HEK293 (cell line): ENCODE data around the gene PAQR9.

ENCODE experiments used
- CTCF ChIA-PET: fragments of 350-600 bp; formaldehyde crosslinking; extraction: SDS; loops from one replicate; lab custom pipeline; 2021; ENCODE audit warnings: antibody characterized with exemption; lab: Yijun Ruan, JAX
- POLR2A ChIA-PET: fragments of 300-600 bp; formaldehyde crosslinking; extraction: SDS; loops from one replicate; lab custom pipeline; 2020; ENCODE audit warnings: antibody characterized with exemption, inconsistent platforms; lab: Yijun Ruan, JAX
- H3K27ac ChIP-seq: fragments of 200-500 bp; sonication (Bioruptor generic); 2 replicates; pipeline ENCODE4 v1.5.1; 2014; ENCODE audit warnings: low read depth, low read length, control low read depth, inconsistent platforms; ENCODE audit errors: extremely low read depth
- H3K36me3 ChIP-seq, 2 experiments: fragments of 200-500 bp in 1 of 2; sonication (Bioruptor generic) in 1 of 2; 1 replicate in 1 of 2; 2 replicates in 1 of 2; pipeline ENCODE4 v1.5.1; 2014 to 2017; ENCODE audit warnings: inconsistent platforms in 2 of 2, low read length in 2 of 2; ENCODE audit not compliant: control insufficient read depth in 2 of 2, insufficient read depth in 1 of 2
- H3K4me1 ChIP-seq: fragments of 200-500 bp; sonication (Bioruptor generic); 2 replicates; pipeline ENCODE4 v1.5.1; 2014; ENCODE audit warnings: mild to moderate bottlenecking, low read length, inconsistent platforms; ENCODE audit not compliant: control insufficient read depth, insufficient read depth
- H3K4me3 ChIP-seq: 2 replicates; pipeline ENCODE4 v1.5.1; 2011; ENCODE audit warnings: low read depth, mild to moderate bottlenecking, control low read depth, low read length, moderate library complexity
- H3K9me3 ChIP-seq: fragments of 200-500 bp; sonication (Bioruptor generic); 2 replicates; pipeline ENCODE4 v1.5.1; 2014; ENCODE audit warnings: low read depth, low read length, inconsistent platforms; ENCODE audit not compliant: control insufficient read depth, insufficient read depth
- YY1 ChIP-seq: fragments of 450-650 bp; formaldehyde crosslinking; IDR thresholded peaks from 2 replicates; pipeline ENCODE4 v1.5.1; 2018; ENCODE audit warnings: missing biosample characterization, missing genetic modification characterization
- ZNF426 ChIP-seq: fragments of 450-650 bp; formaldehyde crosslinking; IDR thresholded peaks from 2 replicates; pipeline ENCODE4 v1.5.1; 2017; ENCODE audit warnings: missing biosample characterization, missing genetic modification characterization, mild to moderate bottlenecking, inconsistent platforms, moderate library complexity
- ZNF529 ChIP-seq: fragments of 450-650 bp; formaldehyde crosslinking; IDR thresholded peaks from 2 replicates; pipeline ENCODE4 v1.5.1; 2017; ENCODE audit warnings: missing genetic modification characterization, missing biosample characterization; ENCODE audit not compliant: insufficient replicate concordance
- ZNF830 ChIP-seq: fragments of 450-650 bp; IDR thresholded peaks from 2 replicates; pipeline ENCODE4 v1.5.0; 2018; ENCODE audit warnings: missing biosample characterization, missing genetic modification characterization, low read depth, mild to moderate bottlenecking, moderate library complexity
- TF ChIP-seq, protein P1 (sequence below): fragments of 450-650 bp; formaldehyde crosslinking; IDR thresholded peaks from 2 replicates; pipeline ENCODE4 v1.5.1; 2016; ENCODE audit warnings: missing biosample characterization, missing genetic modification characterization, low read depth

PAQR9 gene

DNA sequence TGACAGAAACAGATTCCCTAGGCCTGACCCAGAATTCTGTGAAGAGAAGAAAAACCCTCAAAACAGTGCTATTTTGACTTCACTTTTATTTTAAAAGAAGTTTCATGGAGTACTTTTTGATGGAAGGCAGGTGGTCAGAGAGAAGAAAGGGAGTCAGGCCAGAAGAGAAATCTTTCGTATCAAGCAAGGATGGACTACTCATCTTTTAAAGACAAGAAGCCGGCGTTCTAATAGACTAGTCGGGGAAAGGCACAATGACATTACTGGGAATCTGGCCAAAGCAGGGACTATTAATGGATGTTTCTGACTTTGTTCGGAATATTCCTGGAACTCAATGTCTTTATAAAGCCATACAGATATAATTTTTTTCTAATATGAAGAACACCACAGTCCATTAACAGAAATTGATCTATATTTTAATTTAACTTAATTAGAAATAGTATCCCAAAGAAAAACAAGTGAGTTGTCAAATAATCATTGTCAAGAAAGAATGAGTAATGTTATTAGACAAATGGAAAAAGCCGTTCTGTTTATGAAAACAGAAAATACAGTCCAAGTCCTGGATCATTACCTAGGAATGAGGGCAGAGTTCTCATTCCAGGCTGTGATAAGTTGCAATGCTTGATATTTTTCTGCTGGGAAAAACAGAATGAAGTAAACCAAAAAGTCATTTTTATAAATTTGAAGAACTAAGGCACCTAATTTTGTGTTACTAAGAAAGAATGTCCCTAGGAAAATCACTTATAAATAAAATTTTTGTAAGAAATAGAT is 50.9 kb downstream of the PAQR9 start:
- Histone ChIP-seq H3K4me3 (no peak overlapping the region), H3K9me3 (no peaks in the 10 kb centered on the region), H3K4me1 (no peaks in the 10 kb centered on the region), H3K36me3 (no peaks in the 10 kb centered on the region), H3K27ac (no peak overlapping the region)
- TF ChIP-seq, protein P1, sequence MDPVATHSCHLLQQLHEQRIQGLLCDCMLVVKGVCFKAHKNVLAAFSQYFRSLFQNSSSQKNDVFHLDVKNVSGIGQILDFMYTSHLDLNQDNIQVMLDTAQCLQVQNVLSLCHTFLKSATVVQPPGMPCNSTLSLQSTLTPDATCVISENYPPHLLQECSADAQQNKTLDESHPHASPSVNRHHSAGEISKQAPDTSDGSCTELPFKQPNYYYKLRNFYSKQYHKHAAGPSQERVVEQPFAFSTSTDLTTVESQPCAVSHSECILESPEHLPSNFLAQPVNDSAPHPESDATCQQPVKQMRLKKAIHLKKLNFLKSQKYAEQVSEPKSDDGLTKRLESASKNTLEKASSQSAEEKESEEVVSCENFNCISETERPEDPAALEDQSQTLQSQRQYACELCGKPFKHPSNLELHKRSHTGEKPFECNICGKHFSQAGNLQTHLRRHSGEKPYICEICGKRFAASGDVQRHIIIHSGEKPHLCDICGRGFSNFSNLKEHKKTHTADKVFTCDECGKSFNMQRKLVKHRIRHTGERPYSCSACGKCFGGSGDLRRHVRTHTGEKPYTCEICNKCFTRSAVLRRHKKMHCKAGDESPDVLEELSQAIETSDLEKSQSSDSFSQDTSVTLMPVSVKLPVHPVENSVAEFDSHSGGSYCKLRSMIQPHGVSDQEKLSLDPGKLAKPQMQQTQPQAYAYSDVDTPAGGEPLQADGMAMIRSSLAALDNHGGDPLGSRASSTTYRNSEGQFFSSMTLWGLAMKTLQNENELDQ (tag by site-specific recombination) = no peak
- TF ChIP-seq ZNF426 (tag by site-specific recombination) = no peak
- no peak for TF ChIP-seq YY1 (tag by site-specific recombination)
- TF ChIP-seq ZNF529 (tag by site-specific recombination) = no peak
- no peak for TF ChIP-seq ZNF830 (tag by site-specific recombination)
- POLR2A ChIA-PET = no interaction called here
- CTCF ChIA-PET = interaction anchor here (0.6 to 1.3 kb wide), 3 partner anchors 10 to 1868 kb away, joined by 3 to 5 read pairs (median 3); no protein-coding TSS in a partner anchor
